K562 (cell line): ENCODE measurements around the gene COPS6. TPM values are rescaled to one million over a fixed set of nuclear protein-coding genes. Genes with fewer than 3 reads are reported as not detected.

ENCODE experiments used
- CUX1 ChIP-seq: fragments of 200-800 bp; sonication (Bioruptor generic); IDR thresholded peaks from 2 replicates; pipeline ENCODE4 v1.6.1; 2016; ENCODE audit warnings: missing genetic modification characterization, missing compliant biosample characterization
- E2F3 ChIP-seq: fragments of 250-450 bp; sonication (Bioruptor Pico); IDR thresholded peaks from 2 replicates; pipeline ENCODE4 v1.4.0; 2020; ENCODE audit warnings: mild to moderate bottlenecking
- EGR1 ChIP-seq: fragments of 450-650 bp; conservative IDR thresholded peaks from 2 replicates; pipeline ENCODE4 v1.6.1; 2017; ENCODE audit warnings: mild to moderate bottlenecking
- FOXK1 ChIP-seq: sonication (generic); formaldehyde crosslinking; IDR thresholded peaks from 2 replicates; pipeline ENCODE4 v1.8.0; 2022; ENCODE audit warnings: missing genetic modification reagents, mild to moderate bottlenecking, borderline replicate concordance
- PCBP2 ChIP-seq: fragments of 200-400 bp; formaldehyde crosslinking; IDR thresholded peaks from 2 replicates; pipeline ENCODE4 v1.6.1; 2018; ENCODE audit warnings: low read length, low read depth, mild to moderate bottlenecking, moderate library complexity; ENCODE audit not compliant: poor library complexity, severe bottlenecking
- SOX6 ChIP-seq: fragments of 450-650 bp; IDR thresholded peaks from 2 replicates; pipeline ENCODE4 v1.6.1; 2014; ENCODE audit warnings: mild to moderate bottlenecking
- ZNF121 ChIP-seq: sonication (generic); formaldehyde crosslinking; conservative IDR thresholded peaks from 2 replicates; pipeline ENCODE4 v1.8.0; 2022; ENCODE audit warnings: missing genetic modification reagents
- ZNF766 ChIP-seq: fragments of 200-800 bp; sonication (Bioruptor generic); conservative IDR thresholded peaks from 2 replicates; pipeline ENCODE4 v1.6.1; 2016; ENCODE audit warnings: missing genetic modification characterization, missing compliant biosample characterization
- ZNF77 ChIP-seq: fragments of 250-450 bp; sonication (Bioruptor Pico); IDR thresholded peaks from 2 replicates; pipeline ENCODE4 v1.5.0; 2020
- polyA plus RNA-seq, 8 experiments: library from polyadenylated mRNA; depleted of rRNA in 4 of 8; stranded (reverse) in 5 of 8; unstranded in 3 of 8; fragments of >200 nt; fragmentation: Nextera tagmentation in 2 of 8; fragmentation: Illumina TruSeq in 1 of 8; extraction: Ambion mirVana in 2 of 8; extraction: Trizol in 1 of 8; gene quantifications; 2 replicates each; pipeline versions ENCODE4 v1.2.1 to v1.2.3, GENCODE V29; 2011 to 2014; ENCODE audit warnings: inconsistent platforms in 1 of 8, missing spikeins in 1 of 8
- total RNA-seq, 7 experiments: library from RNA; depleted of rRNA in 6 of 7; stranded (reverse); fragments of >200 nt in 6 of 7; fragmentation: Illumina TruSeq in 2 of 7; extraction: Trizol in 2 of 7; gene quantifications; 2 replicates each; pipeline versions ENCODE4 v1.2.1 to v1.2.3, GENCODE V29; 2011 to 2021; ENCODE audit warnings: low replicate concordance in 1 of 7
- TF ChIP-seq, protein P1 (sequence below), 3 experiments: fragments of 200-800 bp in 1 of 3; fragments of 250-450 bp in 1 of 3; fragments of 450-650 bp in 1 of 3; sonication (Bioruptor Pico) in 1 of 3; sonication (Bioruptor generic) in 1 of 3; formaldehyde crosslinking in 1 of 3; IDR thresholded peaks; 2 replicates each; pipeline versions ENCODE4 v1.6.1 to v1.8.0; 2016 to 2022; ENCODE audit warnings: mild to moderate bottlenecking in 2 of 3, missing genetic modification characterization in 2 of 3, missing compliant biosample characterization in 1 of 3, moderate library complexity in 1 of 3
- TF ChIP-seq, protein P2 (sequence below): fragments of 250-450 bp; sonication (Bioruptor Pico); IDR thresholded peaks from 2 replicates; pipeline ENCODE4 v1.4.0; 2020; ENCODE audit warnings: borderline replicate concordance
- TF ChIP-seq, protein P3 (sequence below), 2 experiments: fragments of 200-800 bp in 1 of 2; sonication (Bioruptor generic) in 1 of 2; sonication (generic) in 1 of 2; formaldehyde crosslinking in 1 of 2; IDR thresholded peaks in 1 of 2; conservative IDR thresholded peaks in 1 of 2; 2 replicates each; pipeline versions ENCODE4 v1.5.0 to v1.6.1; 2016 to 2020; ENCODE audit warnings: missing compliant biosample characterization in 1 of 2, missing genetic modification characterization in 1 of 2, missing genetic modification reagents in 1 of 2

Gene COPS6
- total and polyA plus RNA-seq, 9 of the 15 experiments (the other 6 are each of a cell fraction or from before 2014, with no cell fraction given): 63.0 to 331 (median 168) TPM

DNA sequence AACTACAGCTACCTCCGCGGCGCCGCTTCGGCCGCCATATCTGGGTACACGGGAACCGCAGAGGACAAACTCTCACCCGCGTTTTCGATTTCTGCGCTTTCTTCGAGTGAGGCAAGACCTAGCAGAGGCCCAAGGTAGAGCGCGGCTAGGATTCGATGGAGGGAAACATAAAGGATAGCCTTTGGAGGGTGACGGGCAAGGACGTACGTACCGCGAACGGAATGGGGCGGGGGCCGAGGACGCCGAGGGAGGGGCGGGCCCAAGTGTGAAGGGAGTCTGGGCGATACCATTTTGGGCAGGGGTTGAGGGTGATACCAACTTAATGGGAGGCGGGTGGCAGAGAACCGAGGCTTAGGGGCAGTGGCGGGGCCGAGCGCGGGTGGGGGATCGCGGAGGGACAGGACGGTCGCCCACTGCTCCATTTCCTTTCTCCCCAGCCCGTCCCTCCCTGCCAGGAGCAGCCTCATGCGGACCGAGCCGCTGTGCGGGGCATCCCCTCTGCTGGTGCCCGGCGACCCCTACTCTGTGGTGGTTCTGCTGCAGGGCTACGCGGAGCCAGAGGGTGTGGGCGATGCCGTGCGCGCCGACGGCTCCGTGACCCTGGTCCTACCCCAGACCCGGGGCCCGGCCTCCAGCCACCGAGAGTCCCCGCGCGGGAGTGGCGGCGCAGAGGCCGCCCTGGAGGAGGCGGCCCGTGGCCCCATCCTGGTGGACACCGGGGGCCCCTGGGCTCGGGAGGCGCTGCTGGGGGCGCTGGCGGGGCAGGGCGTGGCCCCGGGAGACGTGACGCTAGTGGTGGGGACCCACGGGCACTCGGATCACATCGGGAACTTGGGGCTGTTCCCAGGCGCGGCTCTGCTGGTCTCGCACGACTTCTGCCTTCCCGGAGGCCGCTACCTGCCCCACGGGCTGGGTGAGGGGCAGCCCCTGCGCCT lies 38.4 kb downstream of the COPS6 start, which contains the start of gene MBLAC1 (continued):
- TF ChIP-seq, protein P1, sequence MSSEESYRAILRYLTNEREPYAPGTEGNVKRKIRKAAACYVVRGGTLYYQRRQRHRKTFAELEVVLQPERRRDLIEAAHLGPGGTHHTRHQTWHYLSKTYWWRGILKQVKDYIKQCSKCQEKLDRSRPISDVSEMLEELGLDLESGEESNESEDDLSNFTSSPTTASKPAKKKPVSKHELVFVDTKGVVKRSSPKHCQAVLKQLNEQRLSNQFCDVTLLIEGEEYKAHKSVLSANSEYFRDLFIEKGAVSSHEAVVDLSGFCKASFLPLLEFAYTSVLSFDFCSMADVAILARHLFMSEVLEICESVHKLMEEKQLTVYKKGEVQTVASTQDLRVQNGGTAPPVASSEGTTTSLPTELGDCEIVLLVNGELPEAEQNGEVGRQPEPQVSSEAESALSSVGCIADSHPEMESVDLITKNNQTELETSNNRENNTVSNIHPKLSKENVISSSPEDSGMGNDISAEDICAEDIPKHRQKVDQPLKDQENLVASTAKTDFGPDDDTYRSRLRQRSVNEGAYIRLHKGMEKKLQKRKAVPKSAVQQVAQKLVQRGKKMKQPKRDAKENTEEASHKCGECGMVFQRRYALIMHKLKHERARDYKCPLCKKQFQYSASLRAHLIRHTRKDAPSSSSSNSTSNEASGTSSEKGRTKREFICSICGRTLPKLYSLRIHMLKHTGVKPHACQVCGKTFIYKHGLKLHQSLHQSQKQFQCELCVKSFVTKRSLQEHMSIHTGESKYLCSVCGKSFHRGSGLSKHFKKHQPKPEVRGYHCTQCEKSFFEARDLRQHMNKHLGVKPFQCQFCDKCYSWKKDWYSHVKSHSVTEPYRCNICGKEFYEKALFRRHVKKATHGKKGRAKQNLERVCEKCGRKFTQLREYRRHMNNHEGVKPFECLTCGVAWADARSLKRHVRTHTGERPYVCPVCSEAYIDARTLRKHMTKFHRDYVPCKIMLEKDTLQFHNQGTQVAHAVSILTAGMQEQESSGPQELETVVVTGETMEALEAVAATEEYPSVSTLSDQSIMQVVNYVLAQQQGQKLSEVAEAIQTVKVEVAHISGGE (CRISPR knock-in tag; IDR thresholded peaks at IDR 0.05): peak in 2 of 3 experiments; percentile 44 to 90; a peak in 2 of 6 replicates
- TF ChIP-seq E2F3 (CRISPR knock-in tag) (no peak), PCBP2 (no peak), ZNF766 (CRISPR knock-in tag) (no peak; the same call in 1 of the 2 replicates), ZNF121 (no peak), FOXK1 (no peak), EGR1 (no peak; the same call in 1 of the 2 replicates), CUX1 (CRISPR knock-in tag) (no peak), SOX6 (0 out of 2 replicates have a peak, but pooled peaks have one; percentile 6), ZNF77 (CRISPR knock-in tag) (no peak)
- TF ChIP-seq, protein P2, sequence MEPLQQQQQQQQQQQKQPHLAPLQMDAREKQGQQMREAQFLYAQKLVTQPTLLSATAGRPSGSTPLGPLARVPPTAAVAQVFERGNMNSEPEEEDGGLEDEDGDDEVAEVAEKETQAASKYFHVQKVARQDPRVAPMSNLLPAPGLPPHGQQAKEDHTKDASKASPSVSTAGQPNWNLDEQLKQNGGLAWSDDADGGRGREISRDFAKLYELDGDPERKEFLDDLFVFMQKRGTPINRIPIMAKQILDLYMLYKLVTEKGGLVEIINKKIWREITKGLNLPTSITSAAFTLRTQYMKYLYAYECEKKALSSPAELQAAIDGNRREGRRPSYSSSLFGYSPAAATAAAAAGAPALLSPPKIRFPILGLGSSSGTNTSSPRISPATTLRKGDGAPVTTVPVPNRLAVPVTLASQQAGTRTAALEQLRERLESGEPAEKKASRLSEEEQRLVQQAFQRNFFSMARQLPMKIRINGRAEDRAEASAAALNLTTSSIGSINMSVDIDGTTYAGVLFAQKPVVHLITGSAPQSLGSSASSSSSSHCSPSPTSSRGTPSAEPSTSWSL (CRISPR knock-in tag): no peak
- TF ChIP-seq, protein P3, sequence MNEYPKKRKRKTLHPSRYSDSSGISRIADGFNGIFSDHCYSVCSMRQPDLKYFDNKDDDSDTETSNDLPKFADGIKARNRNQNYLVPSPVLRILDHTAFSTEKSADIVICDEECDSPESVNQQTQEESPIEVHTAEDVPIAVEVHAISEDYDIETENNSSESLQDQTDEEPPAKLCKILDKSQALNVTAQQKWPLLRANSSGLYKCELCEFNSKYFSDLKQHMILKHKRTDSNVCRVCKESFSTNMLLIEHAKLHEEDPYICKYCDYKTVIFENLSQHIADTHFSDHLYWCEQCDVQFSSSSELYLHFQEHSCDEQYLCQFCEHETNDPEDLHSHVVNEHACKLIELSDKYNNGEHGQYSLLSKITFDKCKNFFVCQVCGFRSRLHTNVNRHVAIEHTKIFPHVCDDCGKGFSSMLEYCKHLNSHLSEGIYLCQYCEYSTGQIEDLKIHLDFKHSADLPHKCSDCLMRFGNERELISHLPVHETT (CRISPR knock-in tag; conservative IDR thresholded peaks at IDR 0.05 in 1 of 2, IDR thresholded peaks at IDR 0.05 in 1 of 2): peak in 1 of 2 experiments; percentile 64; a peak in 2 of 4 replicates
